Measurements from ENCODE around the gene A2M. TPM values are rescaled to one million over a fixed set of nuclear protein-coding genes. Genes with fewer than 3 reads are reported as not detected.

Gene A2M
- total RNA-seq, 2 experiments from 2014 or later, result not detected

GRCh38 chr12:9130244-9130643 is 14.5 kb upstream of the A2M start:
- no peak overlapping the region for H3K27ac Mint-ChIP-seq
- no peaks in the 10 kb centered on the region for H3K4me1 Mint-ChIP-seq
- peaks cover 7% of the 10 kb centered on the region for H3K9me3 Mint-ChIP-seq
- no peak for DNase-seq
- H3K4me3 Mint-ChIP-seq, result no peak overlapping the region
- H3K27me3 Mint-ChIP-seq, result no peaks in the 10 kb centered on the region
- H3K36me3 Mint-ChIP-seq, result peaks cover 2% of the 10 kb centered on the region

- no peak for DNase-seq
- Mint-ChIP-seq H3K4me1 (no peaks in the 10 kb centered on the region), H3K36me3 (peaks cover 2% of the 10 kb centered on the region), H3K9me3 (peaks cover 7% of the 10 kb centered on the region), H3K4me3 (no peak overlapping the region), H3K27me3 (no peaks in the 10 kb centered on the region), H3K27ac (no peak overlapping the region)
Observed at GRCh38 chr12:9127936-9128663, 12.4 kb upstream of the A2M start.

GRCh38 chr12:9127484-9127883 is 11.8 kb upstream of the A2M start:
- no peaks in the 10 kb centered on the region for H3K27me3 Mint-ChIP-seq
- H3K4me1 Mint-ChIP-seq, result no peaks in the 10 kb centered on the region
- no peak overlapping the region for H3K4me3 Mint-ChIP-seq
- peaks cover 2% of the 10 kb centered on the region for H3K36me3 Mint-ChIP-seq
- no peak for DNase-seq
- H3K27ac Mint-ChIP-seq, result no peak overlapping the region
- H3K9me3 Mint-ChIP-seq, result peaks cover 7% of the 10 kb centered on the region

DNA sequence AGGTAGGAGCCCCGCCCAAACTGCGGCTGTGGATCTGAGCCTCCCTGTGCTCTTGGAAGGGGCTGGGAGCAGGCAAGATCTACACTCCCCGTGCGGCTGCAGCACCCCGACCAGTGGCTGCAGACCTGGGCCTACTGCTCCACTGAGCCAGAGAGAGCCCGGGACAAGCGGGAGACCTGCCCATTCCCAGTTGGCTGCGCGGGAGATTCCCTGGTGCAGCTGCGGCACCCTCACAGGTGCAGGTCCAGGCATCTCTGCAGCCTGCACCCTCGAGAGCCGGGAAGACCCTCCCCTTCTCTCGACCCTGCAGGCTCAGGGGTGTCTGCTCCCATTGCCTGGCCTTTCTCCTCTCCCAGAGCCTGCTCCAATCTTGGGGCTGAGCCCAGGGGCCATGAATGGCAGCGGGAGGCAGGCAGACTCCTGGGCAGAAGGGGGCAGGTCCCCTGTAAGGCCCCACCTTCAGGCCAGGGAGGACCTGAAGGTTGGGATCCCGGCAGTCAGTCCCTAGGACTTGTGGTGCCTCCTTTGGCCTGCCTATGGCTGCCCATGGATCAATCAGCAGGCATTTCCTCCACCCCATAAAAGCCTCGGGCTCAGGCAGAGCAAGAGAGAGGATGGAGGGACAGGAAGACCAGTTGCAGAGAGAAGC is 8.8 kb upstream of the A2M start:
- no peaks in the 10 kb centered on the region for H3K36me3 Mint-ChIP-seq
- H3K4me1 Mint-ChIP-seq, result no peaks in the 10 kb centered on the region
- H3K27ac Mint-ChIP-seq, result no peak overlapping the region
- H3K4me3 Mint-ChIP-seq, result no peak overlapping the region
- no peaks in the 10 kb centered on the region for H3K27me3 Mint-ChIP-seq
- H3K9me3 Mint-ChIP-seq, result no peaks in the 10 kb centered on the region
- no peak for DNase-seq

GRCh38 chr12:9123781-9124382 is 8.2 kb upstream of the A2M start:
- Mint-ChIP-seq H3K4me1 (no peaks in the 10 kb centered on the region), H3K27me3 (no peaks in the 10 kb centered on the region), H3K36me3 (no peaks in the 10 kb centered on the region), H3K27ac (no peak overlapping the region), H3K4me3 (no peak overlapping the region), H3K9me3 (no peaks in the 10 kb centered on the region)
- no peak for DNase-seq

DNA sequence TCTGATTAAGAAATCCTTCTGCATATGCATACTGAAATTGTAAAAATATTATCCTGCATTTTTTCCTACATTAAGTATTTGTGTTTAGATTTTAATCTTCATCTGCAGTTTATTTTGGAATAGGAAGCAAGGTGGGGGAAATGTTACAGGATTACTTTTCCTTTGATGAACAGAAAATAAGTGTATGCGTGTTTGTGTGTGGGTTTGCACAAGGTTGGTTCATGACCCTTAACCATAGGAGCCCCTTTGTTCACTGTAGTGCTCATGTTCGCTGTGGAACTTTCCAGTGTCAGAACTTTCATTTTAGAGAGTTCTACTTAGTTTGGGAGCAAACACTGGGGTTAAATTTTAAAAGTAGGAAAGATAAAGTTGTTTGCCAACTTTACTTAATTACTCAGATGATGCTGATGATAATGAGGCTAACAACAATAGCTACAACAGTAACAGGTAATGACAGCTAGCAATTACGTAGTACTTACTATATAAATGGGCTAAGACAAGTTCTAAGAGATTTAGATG is 6.4 kb upstream of the A2M start:
- Mint-ChIP-seq H3K4me1 (peaks cover 2% of the 10 kb centered on the region), H3K27me3 (no peaks in the 10 kb centered on the region), H3K36me3 (no peaks in the 10 kb centered on the region), H3K9me3 (no peaks in the 10 kb centered on the region), H3K27ac (no peak overlapping the region), H3K4me3 (no peak overlapping the region)
- DNase-seq, result no peak

DNA sequence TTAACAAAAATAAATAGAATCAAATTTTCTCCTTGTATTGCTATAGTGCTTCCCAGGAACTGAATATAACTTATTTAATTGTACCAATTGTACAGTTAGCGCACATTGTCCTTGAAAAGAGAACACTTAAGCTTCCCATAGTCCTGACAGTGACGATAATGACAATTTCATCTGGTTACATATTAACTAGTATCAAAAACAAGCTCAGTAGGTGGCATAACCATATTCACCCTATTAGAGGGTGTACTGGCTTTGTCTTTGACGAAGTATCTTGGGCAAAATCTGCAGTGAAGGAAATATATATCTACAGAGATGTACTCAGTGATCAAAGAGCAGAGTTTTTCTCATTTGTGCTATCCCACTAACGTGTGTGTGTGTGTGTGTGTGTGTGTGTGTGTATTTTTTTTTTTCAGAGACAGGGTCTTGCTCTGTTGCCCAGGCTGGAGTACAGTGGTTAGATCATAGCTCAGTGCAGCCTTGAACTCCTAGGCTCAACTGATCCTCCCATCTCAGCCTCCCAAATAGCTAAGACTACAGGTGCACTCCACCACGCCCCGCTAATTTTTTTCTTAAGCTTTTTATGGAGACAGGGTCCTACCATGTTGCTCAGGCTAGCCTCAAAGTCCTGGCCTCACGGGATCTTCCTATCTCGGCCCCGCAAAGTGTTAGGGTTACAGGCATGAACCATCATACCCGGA is 4.9 kb upstream of the A2M start:
- Mint-ChIP-seq H3K9me3 (no peaks in the 10 kb centered on the region), H3K36me3 (peaks cover 1% of the 10 kb centered on the region), H3K27me3 (no peaks in the 10 kb centered on the region), H3K4me3 (no peak overlapping the region), H3K4me1 (peaks cover 9% of the 10 kb centered on the region), H3K27ac (no peak overlapping the region)
- no peak for DNase-seq

DNA sequence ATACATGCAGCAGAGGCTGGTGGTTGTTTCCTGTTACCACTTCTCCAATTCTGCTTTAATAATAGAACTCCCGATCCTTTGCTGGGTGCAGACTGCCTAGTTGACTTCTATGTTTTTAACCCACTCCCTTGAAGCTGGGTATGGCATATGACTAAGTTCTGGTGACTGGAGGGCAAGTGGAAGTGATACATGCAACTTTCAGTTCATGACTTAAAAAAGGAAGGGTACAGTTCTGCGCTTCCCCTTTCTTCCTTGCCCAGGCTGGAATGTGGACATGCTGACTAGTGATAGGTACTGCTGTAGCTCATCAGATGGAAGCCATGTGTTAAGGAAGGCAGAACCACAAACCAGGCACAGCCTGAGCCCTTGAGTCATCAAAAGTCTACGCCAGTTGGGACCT is 2.4 kb upstream of the A2M start:
- no peak for DNase-seq
- Mint-ChIP-seq H3K36me3 (peaks cover 1% of the 10 kb centered on the region), H3K9me3 (no peaks in the 10 kb centered on the region), H3K4me3 (no peak overlapping the region), H3K4me1 (peaks cover 12% of the 10 kb centered on the region), H3K27ac (no peak overlapping the region), H3K27me3 (no peaks in the 10 kb centered on the region)

DNA sequence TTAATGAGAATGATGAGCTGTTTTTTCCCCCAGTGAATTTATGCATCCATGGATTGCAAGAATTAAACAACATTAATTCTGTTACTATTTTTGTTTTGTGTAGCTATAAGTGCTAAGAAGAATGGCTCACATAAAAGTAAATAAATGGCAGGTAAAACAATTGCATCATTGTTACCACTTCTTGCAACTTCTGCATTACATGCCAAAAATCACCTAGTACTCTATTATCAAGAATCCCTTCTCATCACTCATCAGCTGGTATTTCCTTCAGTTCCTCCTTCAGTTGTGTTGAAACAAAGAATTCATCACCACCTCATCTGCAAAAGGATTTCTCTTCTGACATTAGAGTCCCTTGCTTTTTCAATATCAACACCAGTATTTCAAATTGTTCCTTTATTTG is 773 bp downstream of the A2M start:
- Mint-ChIP-seq H3K36me3 (peaks cover 1% of the 10 kb centered on the region), H3K9me3 (no peaks in the 10 kb centered on the region), H3K4me3 (no peak overlapping the region)

DNA sequence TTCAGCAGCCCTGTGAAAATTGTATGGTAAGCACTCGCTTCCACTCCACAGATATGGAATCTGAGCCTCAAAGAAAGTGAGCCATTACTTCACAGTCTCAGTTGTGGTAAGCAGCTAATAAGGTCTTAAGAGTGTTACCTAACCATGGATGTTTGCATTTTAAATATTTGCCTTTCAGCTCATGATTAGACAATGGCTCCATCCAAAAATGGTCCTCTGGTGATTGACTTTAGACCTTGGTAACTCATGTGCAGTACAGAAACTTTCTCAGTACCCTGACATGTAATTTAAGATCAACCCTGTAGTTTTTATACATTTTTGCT is 1.8 kb downstream of the A2M start:
- H3K9me3 Mint-ChIP-seq, result no peaks in the 10 kb centered on the region
- H3K36me3 Mint-ChIP-seq, result peaks cover 1% of the 10 kb centered on the region
- DNase-seq, result no peak

More for the DNA sequence above, 773 bp downstream of the A2M start:
- Mint-ChIP-seq H3K27me3 (no peaks in the 10 kb centered on the region), H3K4me1 (peaks cover 12% of the 10 kb centered on the region), H3K27ac (no peak overlapping the region)
- DNase-seq, result no peak

GRCh38 chr12:9113296-9113986 is 2.3 kb downstream of the A2M start:
- Mint-ChIP-seq H3K27ac (no peak overlapping the region), H3K4me3 (no peak overlapping the region)

More for the DNA sequence above, 1.8 kb downstream of the A2M start:
- Mint-ChIP-seq H3K4me1 (peaks cover 12% of the 10 kb centered on the region), H3K4me3 (no peak overlapping the region), H3K27me3 (no peaks in the 10 kb centered on the region), H3K27ac (no peak overlapping the region)

GRCh38 chr12:9112076-9112853 is 3.5 kb downstream of the A2M start:
- peaks cover 10% of the 10 kb centered on the region for H3K4me1 Mint-ChIP-seq
- H3K4me3 Mint-ChIP-seq, result no peak overlapping the region
- no peak for DNase-seq
- H3K27me3 Mint-ChIP-seq, result no peaks in the 10 kb centered on the region
- no peaks in the 10 kb centered on the region for H3K9me3 Mint-ChIP-seq
- H3K27ac Mint-ChIP-seq, result no peak overlapping the region
- H3K36me3 Mint-ChIP-seq, result peaks cover 1% of the 10 kb centered on the region

More at GRCh38 chr12:9113296-9113986, 2.3 kb downstream of the A2M start:
- Mint-ChIP-seq H3K9me3 (no peaks in the 10 kb centered on the region), H3K36me3 (peaks cover 1% of the 10 kb centered on the region), H3K4me1 (peaks cover 12% of the 10 kb centered on the region), H3K27me3 (no peaks in the 10 kb centered on the region)
- no peak for DNase-seq

DNA sequence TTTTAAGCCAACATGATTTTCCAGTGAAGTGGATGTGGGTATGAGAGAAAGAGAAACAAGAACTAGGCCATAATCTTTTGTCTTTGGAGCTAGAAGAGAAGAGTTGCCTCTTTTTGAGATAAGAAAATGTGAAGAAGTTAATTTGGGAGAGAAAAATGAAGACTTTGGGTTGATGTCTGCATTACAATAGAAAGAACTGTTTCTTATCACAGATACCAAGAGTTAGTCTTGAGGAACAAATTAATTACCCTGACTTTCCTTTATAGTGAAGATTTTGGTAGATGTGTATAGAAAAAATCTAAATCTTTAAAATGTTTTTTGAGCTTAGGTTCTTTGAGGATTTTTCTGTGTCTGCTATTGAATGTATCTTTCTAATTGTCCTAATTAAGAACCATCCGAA is 4.2 kb downstream of the A2M start:
- H3K27me3 Mint-ChIP-seq, result no peaks in the 10 kb centered on the region
- no peaks in the 10 kb centered on the region for H3K9me3 Mint-ChIP-seq
- no peak for DNase-seq

More for the DNA sequence above, 4.2 kb downstream of the A2M start:
- H3K4me3 Mint-ChIP-seq, result no peak overlapping the region
- H3K36me3 Mint-ChIP-seq, result peaks cover 1% of the 10 kb centered on the region
- H3K4me1 Mint-ChIP-seq, result peaks cover 9% of the 10 kb centered on the region
- no peak overlapping the region for H3K27ac Mint-ChIP-seq

All from activated naive CD8-positive, alpha-beta T cell treated with anti-CD3 and anti-CD28 coated beads for 36 hours (primary cell).